ENCODE results near the gene DDC. TPM values are rescaled to one million over a fixed set of nuclear protein-coding genes. Genes with fewer than 3 reads are reported as not detected.
"Not testable (repeated sequence)": the region's sequence is repeated elsewhere in the genome, so short reads cannot be mapped to it uniquely, and the experiment has no call there.

Gene DDC
- total RNA-seq, 4 donors from 2014 or later: 0.44 to 0.79 (median 0.60) TPM; not detected in 1

DNA sequence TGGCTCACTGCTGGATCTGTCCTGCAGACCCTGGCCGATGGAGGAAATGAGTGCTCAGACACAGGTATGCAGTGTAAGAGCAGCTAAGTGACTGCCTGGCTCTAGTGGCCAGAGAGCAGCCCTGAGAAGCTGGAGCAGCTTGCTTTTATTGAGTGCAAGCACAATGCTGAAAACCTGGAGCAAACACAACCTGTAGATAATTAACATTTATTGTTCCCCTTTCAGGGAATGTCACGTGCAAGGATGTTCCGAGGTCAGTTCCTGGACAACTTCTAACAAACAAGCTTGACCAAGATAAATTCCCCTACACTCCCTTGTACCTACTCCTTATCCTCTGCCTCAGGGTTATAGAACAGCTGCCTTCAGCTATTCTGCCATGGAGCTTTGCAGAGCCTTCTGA, 31.3 kb downstream of the DDC start:
- DNase-seq (ENCODE audit: low spot score) (no peak), ATAC-seq (ENCODE audit: low FRiP score) (no peak)
- TF ChIP-seq, protein P1, sequence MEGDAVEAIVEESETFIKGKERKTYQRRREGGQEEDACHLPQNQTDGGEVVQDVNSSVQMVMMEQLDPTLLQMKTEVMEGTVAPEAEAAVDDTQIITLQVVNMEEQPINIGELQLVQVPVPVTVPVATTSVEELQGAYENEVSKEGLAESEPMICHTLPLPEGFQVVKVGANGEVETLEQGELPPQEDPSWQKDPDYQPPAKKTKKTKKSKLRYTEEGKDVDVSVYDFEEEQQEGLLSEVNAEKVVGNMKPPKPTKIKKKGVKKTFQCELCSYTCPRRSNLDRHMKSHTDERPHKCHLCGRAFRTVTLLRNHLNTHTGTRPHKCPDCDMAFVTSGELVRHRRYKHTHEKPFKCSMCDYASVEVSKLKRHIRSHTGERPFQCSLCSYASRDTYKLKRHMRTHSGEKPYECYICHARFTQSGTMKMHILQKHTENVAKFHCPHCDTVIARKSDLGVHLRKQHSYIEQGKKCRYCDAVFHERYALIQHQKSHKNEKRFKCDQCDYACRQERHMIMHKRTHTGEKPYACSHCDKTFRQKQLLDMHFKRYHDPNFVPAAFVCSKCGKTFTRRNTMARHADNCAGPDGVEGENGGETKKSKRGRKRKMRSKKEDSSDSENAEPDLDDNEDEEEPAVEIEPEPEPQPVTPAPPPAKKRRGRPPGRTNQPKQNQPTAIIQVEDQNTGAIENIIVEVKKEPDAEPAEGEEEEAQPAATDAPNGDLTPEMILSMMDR (IDR thresholded peaks at IDR 0.05): no peak

DNA sequence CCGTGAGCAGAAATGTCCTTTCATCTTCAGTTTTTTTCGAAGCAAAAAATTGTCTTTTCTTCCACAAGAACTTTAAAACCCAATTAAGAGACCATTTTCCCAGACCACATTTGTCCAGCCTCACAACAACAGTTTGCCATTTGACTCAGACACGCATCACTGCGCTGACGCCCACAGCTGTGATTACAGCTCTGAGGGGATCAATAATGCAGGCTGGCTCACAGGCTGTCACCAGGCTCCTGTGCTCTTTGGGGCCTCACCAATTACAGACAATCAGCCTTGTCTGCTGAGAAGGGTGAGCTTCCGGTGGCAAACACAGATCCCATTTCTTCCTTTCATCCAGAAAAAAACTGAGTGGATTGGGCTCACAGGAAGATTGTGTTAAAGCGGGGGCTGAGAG, 33.3 kb downstream of the DDC start:
- DNase-seq (ENCODE audit: low spot score) (no peak), ATAC-seq (ENCODE audit: low FRiP score) (no peak)
- TF ChIP-seq, protein P1 (IDR thresholded peaks at IDR 0.05): no peak

GRCh38 chr7:50531401-50531911, 33.7 kb downstream of the DDC start:
- ATAC-seq (ENCODE audit: low FRiP score) (no peak), DNase-seq (ENCODE audit: low spot score) (no peak)
- TF ChIP-seq, protein P1 (IDR thresholded peaks at IDR 0.05): no peak

GRCh38 chr7:50530766-50531165, 34.4 kb downstream of the DDC start:
- TF ChIP-seq, protein P1 (IDR thresholded peaks at IDR 0.05): no peak
- no peak for ATAC-seq (ENCODE audit: low FRiP score)
- no peak for DNase-seq (ENCODE audit: low spot score)

DNA sequence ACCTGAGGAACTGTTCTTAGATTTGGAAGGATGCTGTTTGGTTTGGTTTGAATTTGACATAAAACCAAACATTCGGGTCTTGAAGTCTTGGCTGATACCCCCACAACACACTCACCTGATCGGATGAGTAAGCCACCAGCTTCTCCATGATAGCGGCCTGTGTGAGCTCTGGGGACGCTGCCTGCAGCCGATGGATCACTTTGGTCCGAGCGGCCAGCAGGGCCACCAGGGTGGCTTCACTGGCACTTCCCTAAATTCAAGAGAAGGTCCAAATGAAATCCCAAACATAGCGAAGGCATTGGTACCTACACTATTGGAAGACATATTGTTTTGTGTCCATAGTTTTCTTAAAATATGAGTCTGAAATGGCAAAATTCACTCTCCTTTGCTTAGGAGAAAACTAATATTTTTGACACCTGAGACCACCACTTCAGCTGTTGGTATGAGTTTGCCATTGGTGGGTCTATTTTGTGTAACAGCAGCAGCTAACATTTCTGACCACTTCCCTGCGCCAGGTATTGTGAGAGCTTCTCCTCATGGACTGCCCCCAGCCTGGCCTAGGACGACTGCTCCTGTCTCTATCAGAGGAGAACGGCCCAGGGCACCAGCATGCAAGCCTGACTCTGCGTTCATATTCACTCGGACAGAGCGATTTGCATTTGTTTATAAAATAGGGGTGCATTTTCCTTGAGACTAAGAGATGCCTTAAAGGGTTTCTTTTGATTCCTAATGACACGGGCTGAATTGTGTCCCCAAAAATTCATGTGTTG, 35.9 kb downstream of the DDC start:
- ATAC-seq (ENCODE audit: low FRiP score): no peak
- no peak for DNase-seq (ENCODE audit: low spot score)

DNA sequence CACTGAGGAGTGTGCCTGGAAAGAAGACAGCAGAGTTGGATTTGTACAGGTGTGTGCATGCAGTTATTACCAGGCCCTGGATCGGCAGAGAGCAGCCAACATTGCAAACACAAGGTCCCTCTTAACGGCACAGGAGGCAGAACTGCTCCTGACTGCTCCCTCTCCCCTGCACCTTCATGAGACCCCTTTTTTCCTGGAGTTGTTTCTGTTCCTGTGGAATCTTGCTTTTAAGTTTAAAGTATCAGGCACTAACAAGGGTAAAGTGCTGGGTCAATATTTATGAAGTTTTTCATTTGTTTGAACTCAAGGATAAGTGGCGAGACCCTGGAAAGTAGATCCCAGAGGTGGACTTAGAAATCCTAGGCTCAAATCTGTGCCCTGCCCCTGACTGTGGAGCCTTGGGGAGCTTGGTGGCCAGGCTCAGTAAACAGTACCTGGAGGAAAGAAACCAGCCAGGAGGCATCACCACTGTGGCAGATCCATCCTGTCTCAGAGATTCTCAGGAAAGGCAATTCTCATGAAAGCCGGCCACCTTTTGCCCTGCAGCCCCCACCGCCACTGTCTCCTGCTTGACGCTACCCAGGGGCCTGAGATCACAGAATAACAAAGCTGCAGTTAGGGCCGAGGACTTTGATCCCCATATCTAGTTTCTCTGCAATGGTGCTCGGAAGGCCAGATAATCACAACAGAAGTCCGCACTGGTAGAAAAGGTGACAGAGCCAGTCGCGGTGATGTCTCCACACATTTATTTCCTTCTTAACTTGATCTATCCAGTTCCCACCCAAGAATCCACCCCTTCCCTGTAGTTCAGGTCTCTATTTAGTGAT, 36.7 kb downstream of the DDC start:
- DNase-seq (ENCODE audit: low spot score) (no peak), ATAC-seq (ENCODE audit: low FRiP score) (no peak)
- TF ChIP-seq, protein P1 (IDR thresholded peaks at IDR 0.05): no peak

More for the DNA sequence above, 35.9 kb downstream of the DDC start:
- TF ChIP-seq, protein P1 (IDR thresholded peaks at IDR 0.05): no peak

DNA sequence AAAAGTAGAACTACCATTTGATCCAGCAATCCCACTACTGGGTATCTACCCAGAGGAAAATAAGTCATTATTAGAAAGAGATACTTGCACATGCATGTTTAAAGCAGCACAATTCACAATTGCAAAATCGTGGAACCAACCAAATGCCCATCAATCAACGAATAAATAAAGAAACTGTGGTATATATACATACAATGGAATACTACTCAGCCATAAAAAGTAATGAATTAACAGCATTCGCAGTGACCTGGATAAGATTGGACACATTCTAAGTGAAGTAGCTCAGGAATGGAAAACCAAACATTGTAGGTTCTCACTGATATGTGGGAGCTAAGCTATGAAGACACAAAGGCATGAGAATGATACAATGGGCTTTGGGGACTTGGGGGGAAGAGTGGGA, 45.9 kb downstream of the DDC start:
- not testable (repeated sequence) for ATAC-seq (ENCODE audit: low FRiP score); DNase-seq (ENCODE audit: low spot score)

All from omental fat pad (tissue), 4 donors.